GM19193 (cell line): Measurements from ENCODE around the gene CHL1.
A peak's percentile ranks its signal among the peaks of the same experiment; 100 is the strongest.

Experiments used
- POLR2A ChIP-seq: IDR thresholded peaks from 4 replicates; pipeline ENCODE4 v1.6.1; 2011; ENCODE audit not compliant: insufficient read depth, insufficient read length; ENCODE audit errors: extremely low read depth

The CHL1 gene

DNA sequence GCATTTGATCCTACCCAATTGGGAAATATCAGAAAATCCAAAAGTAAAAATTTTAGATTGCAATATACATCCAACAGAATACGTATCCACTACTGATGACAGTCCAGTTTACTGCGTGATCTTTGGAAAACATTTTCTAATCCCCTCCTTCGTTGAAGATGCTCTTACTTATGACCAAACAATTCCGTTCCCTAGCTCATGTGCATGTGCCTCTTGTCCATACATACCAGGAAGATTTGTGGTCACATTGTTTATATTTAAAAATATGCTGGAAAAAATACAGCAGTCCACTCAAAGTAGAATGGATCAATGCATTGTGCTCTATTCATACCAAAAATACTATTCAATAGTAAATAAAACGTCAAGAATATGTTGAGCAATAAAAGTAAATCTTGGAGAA, 135.3 kb downstream of the CHL1 start:
- no peak for TF ChIP-seq POLR2A

DNA sequence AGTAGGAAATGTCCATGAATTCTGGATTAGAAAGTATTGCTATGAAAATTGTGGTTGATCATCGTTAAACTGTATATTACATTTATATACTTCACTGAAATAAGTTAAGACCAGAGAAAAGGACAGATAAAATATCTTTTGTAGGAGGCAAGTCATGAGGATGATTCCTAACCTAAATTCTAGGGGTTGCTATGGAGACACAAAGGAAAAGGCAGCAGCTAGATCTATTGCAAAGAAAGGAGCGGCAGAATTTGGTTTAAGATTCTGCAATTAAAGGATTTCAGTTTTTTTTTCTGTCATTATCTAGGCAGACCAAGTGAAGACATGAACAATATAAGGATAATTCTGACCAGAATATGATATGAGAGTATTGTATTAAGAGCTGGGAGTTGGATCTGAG, 136.1 kb downstream of the CHL1 start:
- TF ChIP-seq POLR2A = no peak

DNA sequence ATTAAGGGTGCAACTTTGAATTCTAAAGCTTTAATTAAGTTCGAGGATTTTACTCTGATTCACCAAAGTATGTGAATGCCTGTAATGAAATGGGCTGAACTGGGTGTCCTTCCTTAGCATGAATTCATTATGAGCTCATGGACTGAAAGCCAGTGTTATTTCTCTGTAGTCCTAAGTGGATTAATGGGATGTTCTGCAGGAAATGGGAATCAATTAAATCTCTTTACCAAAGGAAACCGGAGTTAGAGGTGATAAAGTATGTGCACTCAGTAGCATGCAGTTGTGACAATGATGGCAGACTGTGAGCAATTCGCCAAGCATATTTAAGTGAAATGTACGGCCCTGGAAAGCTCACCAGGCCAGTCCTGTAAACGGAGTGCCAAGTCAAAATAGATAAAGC, 138.7 kb downstream of the CHL1 start:
- no peak for TF ChIP-seq POLR2A

DNA sequence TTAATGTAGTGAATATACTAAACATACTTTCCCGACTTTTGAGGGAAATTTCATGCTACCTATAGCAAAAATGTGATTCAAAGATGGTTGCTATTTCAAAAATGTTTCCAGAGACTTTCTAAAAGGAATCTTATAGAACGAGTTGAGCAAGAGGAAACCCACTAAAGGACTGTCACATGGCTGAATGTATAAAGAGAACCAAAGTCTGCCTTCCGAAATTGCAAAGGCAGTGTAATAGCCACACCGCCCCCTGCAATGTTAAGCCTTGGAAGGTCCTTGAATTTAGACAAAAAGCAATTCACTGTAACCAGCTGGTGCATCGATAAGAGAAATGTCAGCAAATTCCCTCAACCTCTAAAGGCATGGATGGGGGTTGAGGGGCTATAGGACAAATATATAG, 142.8 kb downstream of the CHL1 start:
- no peak for TF ChIP-seq POLR2A

GRCh38 chr3:341998-342397, 145.4 kb downstream of the CHL1 start:
- no peak for TF ChIP-seq POLR2A

DNA sequence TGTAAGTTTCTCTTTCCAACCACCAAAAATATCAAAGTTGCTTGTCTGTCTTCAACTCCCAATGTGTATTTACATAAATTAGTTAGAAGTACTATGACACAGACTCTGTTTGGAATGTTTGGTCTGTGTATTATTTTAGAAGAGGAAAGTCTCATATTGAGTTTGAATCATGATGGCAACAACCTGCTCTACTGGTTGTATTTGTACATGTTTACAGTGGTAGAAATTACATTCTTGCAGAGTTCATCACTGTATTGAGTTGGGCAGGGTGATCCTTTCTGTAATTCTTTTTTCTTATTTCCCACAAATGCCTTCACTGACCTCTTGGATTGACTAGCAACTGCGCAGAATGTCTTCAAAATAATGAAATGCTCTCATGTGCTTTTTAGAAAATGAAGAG, 149.6 kb downstream of the CHL1 start:
- no peak for TF ChIP-seq POLR2A

DNA sequence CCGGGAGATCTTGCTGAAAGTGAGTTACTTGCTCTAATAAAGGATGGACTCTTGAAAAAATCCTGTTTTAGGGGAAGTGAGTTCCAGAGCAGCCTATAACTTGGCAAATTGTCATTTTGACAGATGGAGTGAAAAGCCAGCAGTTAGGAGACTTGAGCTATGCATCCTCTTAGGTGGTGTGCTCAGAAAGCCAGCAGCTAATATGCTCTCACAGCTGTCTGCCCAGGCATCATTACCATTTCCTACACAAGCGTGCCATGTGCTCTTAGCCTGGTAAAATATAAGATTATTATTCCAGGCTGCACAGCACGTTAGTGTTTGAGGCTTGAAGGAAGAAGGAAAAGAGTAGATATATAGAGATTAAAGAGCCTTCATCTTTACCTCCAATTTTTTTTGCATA, 151.0 kb downstream of the CHL1 start:
- no peak for TF ChIP-seq POLR2A

DNA sequence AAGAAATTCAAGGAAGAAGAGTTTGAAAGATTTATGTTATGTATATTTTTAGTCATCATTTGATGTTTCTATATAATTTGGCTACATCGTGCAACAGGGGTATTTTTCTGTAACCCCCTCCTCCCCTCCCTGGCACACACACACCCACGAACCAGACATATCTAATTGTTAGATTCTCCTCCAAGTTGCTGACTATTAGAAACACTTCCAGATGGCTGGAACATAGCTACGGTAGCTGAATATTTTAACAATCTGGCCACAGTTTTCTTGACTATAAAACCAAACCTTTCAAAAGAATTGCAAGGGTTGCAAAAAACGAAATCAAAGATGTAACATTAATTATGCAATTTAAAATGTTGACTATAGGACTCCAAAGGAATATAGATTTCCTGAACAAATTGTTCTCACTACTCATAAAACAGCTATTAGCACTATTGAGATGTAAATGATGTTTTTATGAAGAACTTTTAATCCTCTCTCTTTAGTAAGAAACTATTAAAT, 154.4 kb downstream of the CHL1 start:
- no peak for TF ChIP-seq POLR2A

GRCh38 chr3:352599-352998, 156.0 kb downstream of the CHL1 start:
- no peak for TF ChIP-seq POLR2A

DNA sequence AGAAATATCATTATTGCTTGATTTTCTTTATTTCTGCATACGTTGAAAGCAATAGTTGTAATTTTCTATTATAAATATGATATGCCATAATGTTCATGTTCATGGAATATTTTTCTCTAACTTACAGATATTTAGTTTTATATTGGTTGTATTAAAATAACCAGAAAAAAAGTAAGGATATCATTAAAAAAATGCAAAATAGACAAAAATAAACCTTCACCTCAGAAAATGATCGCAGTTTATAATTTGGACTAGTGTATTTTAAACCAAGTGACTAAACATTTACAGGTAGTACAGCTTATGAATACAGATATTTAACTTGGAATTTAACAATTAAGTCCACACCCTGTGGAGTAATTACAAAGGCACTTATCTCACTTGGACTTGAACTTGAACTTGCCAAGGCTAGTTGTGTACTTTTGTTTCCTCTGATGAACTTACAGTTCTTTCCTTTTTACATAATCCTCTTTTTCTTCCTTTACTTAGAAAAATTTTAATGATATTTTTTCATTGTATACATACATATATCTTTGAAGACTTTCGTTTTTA, 156.7 kb downstream of the CHL1 start:
- no peak for TF ChIP-seq POLR2A

- TF ChIP-seq POLR2A = no peak
Observed at GRCh38 chr3:354432-354831, 157.9 kb downstream of the CHL1 start.

DNA sequence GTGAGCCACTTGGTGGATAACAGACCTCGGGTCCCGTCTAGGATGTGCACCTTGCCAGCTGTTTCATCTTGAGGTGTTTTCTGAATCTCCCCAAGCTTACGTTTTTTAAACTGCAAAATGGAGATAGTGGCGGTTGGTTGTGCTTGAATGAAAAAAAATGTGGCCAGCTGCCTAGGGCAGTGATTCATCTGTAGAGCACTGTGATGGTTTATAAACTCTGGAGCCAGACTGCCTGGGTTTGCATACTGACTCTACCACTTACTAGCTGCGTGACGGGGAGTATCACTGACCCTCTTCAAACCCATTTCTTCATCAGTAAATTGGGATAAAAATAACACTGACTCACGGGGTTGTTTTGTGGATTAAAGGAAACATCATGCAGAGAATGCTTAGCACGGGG, 159.1 kb downstream of the CHL1 start:
- TF ChIP-seq POLR2A = peak; percentile 28

GRCh38 chr3:356952-357351, 160.4 kb downstream of the CHL1 start:
- no peak for TF ChIP-seq POLR2A

GRCh38 chr3:359672-360071, 163.1 kb downstream of the CHL1 start:
- TF ChIP-seq POLR2A = no peak

DNA sequence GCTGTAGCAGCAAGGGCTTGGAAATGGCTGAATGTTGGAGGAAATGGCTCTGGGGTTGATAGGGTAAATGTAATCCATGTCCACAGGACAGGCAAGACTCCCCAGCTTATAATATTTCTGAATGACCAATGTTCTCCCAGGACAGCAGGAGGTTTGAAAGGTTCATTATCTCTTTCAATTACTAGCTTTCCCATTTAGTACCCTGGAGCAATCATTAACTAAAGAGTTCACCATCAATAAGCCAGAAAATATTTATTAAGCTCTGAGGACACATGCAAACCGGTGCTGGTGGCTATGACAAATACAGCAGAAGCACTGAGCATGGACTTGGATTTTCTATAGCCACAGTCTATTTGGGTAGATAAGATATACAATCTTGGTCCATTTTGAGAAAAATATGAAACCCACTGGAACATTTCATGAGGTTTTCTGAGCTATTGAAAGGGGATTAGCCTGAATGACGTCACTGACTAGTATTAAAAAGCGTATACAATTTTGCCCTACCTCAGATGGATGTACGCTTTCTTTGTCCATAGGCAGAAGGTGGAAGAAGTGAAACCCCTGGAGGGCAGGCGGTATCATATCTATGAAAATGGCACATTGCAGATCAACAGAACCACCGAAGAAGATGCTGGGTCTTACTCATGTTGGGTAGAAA, 166.2 kb downstream of the CHL1 start:
- no peak for TF ChIP-seq POLR2A

DNA sequence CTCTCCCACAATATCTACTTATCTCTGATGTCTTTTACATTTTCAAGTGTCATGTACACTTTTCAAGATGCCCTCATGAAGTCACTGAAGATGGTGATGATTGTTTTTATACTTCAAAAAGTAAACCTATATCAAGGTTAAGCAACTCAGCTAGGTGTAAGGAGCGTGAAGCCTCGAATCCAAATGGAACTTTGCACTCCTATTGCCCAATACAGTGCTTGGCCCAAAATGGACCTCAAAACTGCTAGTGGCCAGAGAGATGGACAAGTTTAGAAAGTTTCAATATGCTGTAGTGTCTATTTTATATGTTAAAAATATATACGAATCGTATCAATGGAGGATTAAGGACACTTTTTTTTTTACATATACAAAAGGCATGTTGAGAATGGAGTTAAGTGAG, 167.7 kb downstream of the CHL1 start:
- TF ChIP-seq POLR2A = no peak

GRCh38 chr3:365268-365667, 168.7 kb downstream of the CHL1 start:
- peak; percentile 27 for TF ChIP-seq POLR2A

DNA sequence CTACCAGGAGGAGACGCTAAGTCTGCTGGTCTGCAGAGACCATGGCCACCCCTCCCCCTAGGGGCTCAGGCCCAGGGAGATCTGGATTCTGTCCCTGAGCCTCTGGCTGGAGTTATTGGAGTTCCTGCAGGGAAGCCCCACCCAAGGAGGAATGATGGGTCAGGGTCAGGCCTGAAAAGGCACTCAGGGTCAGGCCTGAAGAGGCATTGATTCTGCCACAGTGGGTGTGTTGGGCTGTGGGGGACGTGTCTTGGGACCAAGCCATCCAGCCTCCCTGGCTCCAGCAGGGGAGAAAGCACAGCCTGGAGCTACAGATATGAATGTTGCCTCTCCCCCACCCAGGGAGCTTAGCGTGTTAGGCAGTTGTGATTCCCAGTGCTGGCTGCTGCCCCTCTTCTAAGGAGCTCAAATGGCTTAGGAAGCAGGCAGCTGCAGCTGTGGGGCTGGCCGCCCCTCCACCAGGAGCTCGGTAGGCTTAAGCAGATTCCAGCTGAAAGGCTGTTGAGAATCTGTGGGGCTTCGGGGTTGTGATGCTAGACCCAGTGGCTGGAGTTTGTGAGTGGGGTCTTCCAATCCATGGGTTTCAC, 176.7 kb downstream of the CHL1 start:
- TF ChIP-seq POLR2A = no peak

- no peak for TF ChIP-seq POLR2A
Observed at GRCh38 chr3:374459-374858, 177.9 kb downstream of the CHL1 start.
